HG03064 (cell line): ENCODE results near the gene PMIS2.

ENCODE experiments used
- ATAC-seq: cut with Tn5 transposase; IDR thresholded peaks from one replicate; pipeline ENCODE4 v1.9.1; 2021; ENCODE audit warnings: low read depth; ENCODE audit not compliant: unreplicated experiment

Gene PMIS2

DNA sequence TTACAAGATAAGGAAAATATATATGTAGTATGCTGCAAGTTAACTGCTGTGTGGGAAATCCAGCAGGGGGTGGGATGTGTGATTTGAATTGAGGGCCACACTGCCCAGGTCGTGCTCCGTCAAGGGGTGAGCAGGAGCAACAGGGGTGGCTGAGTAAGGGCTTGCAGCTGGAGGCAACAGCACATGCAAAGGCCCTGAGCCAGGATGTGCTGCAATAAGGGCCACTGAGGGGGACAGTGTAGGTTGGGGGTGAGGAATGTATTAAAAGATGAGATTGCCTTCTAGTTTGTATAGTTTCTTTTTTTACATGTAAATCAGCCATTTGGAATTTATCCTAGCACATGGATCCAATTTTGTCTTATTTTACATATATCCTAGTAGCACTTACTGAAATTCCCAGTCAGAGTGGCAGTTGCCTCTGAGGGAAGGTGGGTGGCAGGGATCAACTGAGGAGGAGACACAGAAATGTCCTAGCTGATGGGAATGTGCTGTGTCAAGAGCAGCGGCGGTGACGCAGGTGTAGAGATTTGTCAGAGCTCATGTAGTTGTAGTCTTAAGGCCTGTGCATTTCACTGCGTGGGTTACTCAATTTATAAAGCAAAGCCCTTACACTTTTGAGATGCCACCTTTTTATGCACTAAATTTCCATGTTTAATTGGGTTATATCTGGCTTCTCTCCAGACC, 37.5 kb downstream of the PMIS2 start:
- ATAC-seq, result no peak

DNA sequence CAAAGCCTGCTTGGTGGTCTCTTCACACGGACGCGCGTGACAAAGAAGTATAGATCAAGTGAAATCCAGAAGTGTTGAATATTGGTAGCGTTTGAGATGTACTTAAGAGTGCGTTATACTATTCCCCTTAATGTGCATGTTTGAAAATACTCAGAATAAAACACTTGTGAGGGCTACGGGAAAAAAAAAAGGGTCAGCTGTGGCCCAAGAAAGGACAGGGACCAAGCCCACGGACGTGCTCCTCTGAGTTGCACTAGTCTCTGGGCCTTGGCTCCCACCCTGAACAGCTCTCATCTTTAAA, 42.2 kb downstream of the PMIS2 start:
- peak; percentile 13 for ATAC-seq

DNA sequence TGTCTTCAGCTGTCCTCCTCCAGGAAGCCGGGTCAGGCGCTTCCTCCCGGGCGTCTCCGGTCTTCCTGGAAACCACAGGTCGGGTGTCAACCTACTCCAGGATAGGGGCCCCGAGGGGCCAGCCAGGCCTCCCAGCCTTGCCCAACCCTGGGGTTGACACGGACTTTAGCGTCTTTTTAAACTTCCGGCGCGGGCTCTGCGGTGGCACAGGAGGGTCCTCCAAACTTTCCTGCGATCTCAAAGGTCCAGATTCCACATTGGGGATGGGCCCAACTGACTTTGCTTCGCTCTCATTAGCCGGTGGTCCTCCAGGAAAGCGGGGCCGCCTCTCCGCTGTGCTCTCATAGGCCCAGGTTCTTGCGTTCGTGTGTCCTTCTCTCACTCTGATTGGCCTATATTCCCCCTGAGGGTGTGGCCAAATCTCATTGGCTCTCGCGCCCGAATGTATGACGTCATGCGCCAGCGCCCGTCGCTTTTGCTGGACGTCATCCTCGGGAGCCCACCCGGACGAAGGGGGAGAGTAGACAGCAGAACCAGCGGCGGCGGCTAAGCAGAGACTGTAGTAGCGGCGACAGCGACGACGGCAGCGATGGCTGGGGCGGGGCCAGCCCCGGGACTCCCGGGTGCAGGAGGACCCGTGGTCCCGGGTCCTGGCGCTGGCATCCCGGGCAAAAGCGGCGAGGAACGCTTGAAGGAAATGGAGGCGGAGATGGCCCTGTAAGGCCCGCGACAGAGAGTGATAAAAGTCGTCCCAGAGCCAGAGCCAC, 42.8 kb downstream of the PMIS2 start, which contains the start of gene RBM42:
Gene RBM42, plus strand, starts transcription at position 472 of the 767 bp plus-strand sequence. Its CDS starts 118 bp downstream, at position 590.
- ATAC-seq, result peak; percentile 82

DNA sequence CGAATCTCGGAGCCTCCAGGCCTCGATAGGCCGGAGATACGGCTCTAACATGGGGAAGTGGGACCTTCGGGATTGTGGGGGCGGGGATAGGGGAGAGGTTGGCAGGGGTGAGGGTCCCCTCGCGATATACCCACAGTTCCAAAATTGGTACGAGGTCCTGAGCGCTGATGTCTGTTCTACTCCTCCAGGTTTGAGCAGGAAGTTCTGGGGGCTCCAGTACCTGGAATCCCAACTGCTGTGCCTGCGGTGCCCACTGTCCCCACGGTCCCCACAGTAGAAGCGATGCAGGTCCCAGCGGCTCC, 43.3 kb downstream of the PMIS2 start:
- no peak for ATAC-seq

DNA sequence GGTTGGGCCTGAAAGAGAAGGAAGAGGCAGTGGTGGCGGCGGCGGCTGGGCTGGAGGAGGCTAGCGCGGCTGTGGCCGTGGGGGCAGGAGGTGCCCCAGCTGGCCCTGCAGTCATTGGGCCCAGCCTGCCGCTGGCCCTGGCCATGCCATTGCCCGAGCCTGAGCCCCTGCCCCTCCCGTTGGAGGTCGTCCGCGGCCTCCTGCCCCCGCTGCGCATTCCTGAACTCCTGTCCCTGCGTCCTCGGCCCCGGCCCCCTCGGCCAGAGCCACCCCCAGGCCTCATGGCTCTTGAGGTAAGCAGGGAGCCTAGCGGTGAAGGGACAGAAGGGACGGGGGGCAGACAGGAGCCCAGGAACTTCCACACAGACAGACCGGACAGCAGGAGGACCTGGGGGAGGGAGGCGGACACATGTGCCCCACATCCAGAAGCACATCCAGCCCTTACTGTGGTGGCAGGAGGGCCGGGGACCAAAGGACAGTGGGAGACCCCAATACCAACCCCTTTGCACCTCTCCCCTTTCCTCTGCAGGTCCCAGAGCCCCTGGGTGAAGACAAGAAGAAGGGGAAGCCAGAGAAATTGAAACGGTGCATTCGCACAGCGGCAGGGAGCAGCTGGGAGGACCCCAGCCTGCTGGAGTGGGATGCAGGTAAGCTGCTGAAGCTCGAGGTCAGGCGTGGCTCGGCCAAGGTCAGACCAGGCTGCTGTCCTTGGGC, 47.9 kb downstream of the PMIS2 start:
- ATAC-seq, result no peak

DNA sequence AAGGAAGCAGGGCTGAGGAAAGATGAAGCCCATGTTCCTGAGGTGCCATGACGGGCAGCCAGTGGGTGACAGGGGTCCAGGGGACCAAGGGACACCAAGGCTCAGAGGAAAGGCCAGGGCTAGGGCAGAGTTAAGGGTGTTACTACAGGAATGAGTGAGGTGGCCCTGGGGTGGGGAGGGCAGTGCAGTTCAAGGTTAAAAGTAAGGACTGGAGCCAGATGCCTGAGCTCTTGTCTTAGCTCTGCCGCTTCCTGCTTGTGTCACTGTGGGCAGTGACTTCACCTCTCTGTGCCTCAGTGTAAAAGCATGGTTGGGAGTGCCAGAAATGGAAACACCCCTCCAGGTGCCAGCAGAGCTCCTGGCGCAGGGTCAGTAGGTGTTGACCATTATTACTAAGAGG, 50.7 kb downstream of the PMIS2 start:
- no peak for ATAC-seq
